LNCAP (cell line): ENCODE results near the gene C4orf33.

Experiments
- TF ChIP-seq, protein P1 (sequence below): fragments of 450-650 bp; IDR thresholded peaks from 2 replicates; pipeline ENCODE4 v1.5.1; 2017; ENCODE audit warnings: mild to moderate bottlenecking

The C4orf33 gene, protein sequence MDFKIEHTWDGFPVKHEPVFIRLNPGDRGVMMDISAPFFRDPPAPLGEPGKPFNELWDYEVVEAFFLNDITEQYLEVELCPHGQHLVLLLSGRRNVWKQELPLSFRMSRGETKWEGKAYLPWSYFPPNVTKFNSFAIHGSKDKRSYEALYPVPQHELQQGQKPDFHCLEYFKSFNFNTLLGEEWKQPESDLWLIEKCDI

DNA sequence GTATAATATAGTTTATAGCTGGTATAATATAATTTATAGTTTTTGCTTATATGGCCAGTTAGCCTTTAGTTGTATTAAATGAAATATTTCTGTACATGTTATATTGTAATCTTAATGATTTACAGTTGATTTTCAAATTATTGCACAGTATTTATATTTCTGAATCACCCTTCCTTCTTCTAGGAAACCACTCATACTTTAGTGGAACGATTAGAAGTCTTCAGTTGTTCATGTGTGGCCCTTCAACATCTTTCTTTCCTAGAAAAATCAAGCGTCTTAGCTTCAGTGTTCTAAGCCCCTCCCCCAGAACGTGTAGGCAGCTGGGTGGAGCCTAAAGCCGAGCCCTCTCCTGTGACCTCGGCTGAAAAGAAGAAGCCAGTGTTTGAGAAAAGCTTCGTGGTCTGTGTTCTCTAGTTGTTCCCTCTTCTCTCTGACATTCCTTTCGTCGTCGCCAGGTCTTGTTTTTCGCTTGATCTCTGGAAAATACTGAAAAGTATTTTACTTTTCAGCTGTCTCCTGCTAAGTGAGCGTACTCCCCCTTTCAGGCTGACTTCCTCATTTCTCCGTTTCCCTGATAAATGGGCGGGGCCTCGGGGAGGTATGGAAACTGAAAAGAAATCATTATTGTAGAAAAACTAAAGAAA, at the start of gene C4orf33:
Gene C4orf33, plus strand, starts transcription at position 342 of the 644 bp plus-strand sequence. CDS start 6,459 bp downstream, outside the sequence.
- TF ChIP-seq, protein P1, sequence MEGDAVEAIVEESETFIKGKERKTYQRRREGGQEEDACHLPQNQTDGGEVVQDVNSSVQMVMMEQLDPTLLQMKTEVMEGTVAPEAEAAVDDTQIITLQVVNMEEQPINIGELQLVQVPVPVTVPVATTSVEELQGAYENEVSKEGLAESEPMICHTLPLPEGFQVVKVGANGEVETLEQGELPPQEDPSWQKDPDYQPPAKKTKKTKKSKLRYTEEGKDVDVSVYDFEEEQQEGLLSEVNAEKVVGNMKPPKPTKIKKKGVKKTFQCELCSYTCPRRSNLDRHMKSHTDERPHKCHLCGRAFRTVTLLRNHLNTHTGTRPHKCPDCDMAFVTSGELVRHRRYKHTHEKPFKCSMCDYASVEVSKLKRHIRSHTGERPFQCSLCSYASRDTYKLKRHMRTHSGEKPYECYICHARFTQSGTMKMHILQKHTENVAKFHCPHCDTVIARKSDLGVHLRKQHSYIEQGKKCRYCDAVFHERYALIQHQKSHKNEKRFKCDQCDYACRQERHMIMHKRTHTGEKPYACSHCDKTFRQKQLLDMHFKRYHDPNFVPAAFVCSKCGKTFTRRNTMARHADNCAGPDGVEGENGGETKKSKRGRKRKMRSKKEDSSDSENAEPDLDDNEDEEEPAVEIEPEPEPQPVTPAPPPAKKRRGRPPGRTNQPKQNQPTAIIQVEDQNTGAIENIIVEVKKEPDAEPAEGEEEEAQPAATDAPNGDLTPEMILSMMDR: no peak

DNA sequence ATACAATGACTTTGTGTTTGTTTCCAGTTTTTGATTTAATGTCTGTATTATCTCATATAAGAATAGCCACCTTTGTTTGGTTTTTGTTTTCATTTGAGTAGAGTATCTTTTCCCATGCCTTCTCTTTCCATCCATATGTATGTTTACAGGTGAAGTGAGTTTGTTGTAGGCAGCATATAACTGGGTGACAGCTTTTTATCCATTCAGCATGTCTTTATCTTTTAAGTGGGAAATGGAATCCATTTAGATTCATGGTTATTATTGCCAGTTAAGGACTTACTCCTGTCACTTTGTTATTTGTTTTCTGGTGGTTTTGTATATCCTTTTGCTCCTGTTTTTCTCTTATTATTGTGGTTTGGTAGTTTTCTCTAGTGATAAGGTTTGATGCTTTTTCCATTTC, 36.9 kb upstream of the C4orf33 start:
- TF ChIP-seq, protein P1: no peak

DNA sequence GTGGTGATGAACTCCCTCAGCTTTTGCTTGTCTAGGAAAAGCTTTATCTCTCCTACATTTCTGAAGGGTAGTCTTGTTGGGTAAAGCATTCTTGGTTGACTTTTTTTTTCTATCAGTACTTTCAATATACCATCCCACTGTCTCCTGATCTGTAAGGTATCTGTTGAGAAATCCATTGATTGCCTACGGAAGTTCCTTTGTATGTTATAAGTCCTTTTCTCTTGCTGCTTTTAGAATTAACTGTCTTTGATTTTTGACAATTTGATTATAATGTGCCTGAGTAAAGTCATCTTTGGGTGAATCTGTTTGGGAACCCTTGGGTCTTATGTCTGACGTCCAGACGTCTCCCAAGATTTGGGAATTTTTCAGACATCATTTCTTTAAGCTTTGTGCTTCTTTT, 33.4 kb upstream of the C4orf33 start:
- TF ChIP-seq, protein P1: no peak

DNA sequence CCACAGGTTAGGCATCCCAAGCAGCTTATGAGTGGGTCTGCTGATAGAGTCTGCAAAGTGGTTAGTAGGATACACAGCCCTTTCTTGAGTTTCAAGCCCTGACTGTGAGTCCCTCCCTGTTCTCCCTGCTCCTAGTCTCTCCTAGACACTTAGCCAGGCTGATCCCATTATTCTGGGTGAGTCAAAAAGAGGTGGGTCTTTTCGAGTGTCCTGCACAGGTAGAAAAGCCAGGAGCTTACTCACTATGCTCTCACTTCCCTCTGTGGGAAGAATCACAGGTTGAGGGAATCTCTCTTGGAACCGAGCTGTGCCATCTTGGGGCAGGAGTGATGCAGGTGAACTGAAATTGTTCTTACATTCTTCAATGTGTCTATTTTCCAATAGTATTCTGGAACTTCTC, 32.3 kb upstream of the C4orf33 start:
- TF ChIP-seq, protein P1: no peak

DNA sequence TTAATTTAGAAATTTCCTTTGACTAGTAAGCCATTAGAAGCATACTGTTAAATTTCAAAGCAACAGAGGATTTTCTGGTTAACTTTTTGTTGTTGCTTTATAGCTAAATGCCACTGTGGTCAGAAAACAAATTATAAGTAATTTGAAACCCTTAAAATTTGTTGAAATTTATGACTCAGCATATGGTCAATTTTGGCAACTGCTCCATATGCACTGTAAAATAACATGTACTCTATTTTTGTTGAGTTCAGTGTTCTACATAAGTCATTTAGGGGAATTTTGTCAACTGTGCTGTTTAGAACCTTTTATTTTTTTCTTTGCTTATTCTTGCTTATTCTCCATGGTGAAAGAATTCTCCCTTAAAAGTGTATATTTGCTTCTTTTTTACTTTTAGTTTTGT, 31.2 kb upstream of the C4orf33 start:
- TF ChIP-seq, protein P1: no peak

DNA sequence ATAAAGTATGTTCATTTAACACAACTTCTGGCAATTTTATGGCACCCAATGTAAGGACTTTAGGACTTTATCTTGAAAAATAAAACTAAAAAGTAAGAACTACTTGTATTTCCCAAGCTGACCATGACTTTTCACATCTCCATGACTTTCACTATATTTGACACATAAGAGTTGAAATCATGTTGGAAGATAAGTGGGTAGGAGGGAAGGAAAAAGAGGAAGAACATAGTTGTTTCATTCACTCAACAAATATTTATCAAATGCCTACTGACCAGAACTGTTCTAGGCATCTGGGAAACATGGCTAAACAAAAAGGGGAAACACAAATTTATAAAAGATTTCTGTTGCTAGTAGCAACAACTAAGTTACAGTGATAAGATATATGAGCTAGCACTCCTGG, 18.6 kb upstream of the C4orf33 start:
- TF ChIP-seq, protein P1: no peak

DNA sequence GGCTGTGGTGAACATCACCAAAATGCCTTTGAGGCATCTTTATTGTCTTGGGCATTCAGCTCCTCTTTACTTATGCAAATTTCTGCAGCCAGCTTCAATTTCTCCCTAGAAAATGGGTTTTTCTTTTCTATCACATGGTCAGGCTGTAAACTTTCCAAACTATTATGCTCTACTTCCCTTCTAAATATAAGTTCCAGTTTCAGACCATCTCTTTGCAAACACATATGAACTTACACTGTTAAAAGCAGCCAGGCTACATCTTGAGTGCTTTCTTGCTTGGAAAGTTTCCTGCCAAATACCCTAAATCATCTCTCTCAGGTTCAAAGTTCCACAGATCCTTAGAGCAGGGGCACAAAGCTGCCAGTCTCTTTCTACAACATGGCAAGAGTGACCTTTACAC, 15.8 kb upstream of the C4orf33 start:
- TF ChIP-seq, protein P1: no peak
